Measurements from ENCODE around the gene KDELR1. TPM values are rescaled to one million over a fixed set of nuclear protein-coding genes. Genes with fewer than 3 reads are reported as not detected.
A peak's percentile ranks its signal among the peaks of the same experiment; 100 is the strongest.

KDELR1 gene
- polyA plus RNA-seq, 1 donor = 253 TPM

- 60% methylated on average over 1 of the region's 26 CpGs for WGBS (ENCODE audit: insufficient coverage, low lambda C conversion rate)
- no peaks in the 10 kb centered on the region for H3K27me3 ChIP-seq (ENCODE audit: control insufficient read depth, insufficient read depth, low read length)
- no peaks in the 10 kb centered on the region for H3K9me3 ChIP-seq (ENCODE audit: control insufficient read depth, low read depth, low read length)
- no peaks in the 10 kb centered on the region for H3K36me3 ChIP-seq (ENCODE audit: control insufficient read depth, insufficient read depth, low read length)
- peaks cover 12% of the 10 kb centered on the region for H3K4me1 ChIP-seq (ENCODE audit: control insufficient read depth, insufficient read depth, low read length)
- DNase-seq = peak; percentile 96
- peak overlapping the region; percentile 74 for H3K4me3 ChIP-seq (ENCODE audit: low read length)
- peak overlapping the region; percentile 97 for H3K27ac ChIP-seq (ENCODE audit: low read length)
These were observed 28.4 kb downstream of the KDELR1 start for GRCh38 chr19:48362716-48363499.

- DNase-seq = no peak
- no CpG with 5 or more reads among the region's 3 CpGs for WGBS (ENCODE audit: insufficient coverage, low lambda C conversion rate)
- H3K27me3 ChIP-seq (ENCODE audit: control insufficient read depth, insufficient read depth, low read length) = no peaks in the 10 kb centered on the region
- H3K27ac ChIP-seq (ENCODE audit: low read length) = no peak overlapping the region
- H3K9me3 ChIP-seq (ENCODE audit: control insufficient read depth, low read depth, low read length) = no peaks in the 10 kb centered on the region
- no peak overlapping the region for H3K4me3 ChIP-seq (ENCODE audit: low read length)
- H3K4me1 ChIP-seq (ENCODE audit: control insufficient read depth, insufficient read depth, low read length) = peaks cover 12% of the 10 kb centered on the region
- no peaks in the 10 kb centered on the region for H3K36me3 ChIP-seq (ENCODE audit: control insufficient read depth, insufficient read depth, low read length)
These were observed 29.4 kb downstream of the KDELR1 start for GRCh38 chr19:48361912-48362311.

- no peaks in the 10 kb centered on the region for H3K9me3 ChIP-seq (ENCODE audit: control insufficient read depth, low read depth, low read length)
- peaks cover 6% of the 10 kb centered on the region for H3K4me1 ChIP-seq (ENCODE audit: control insufficient read depth, insufficient read depth, low read length)
- no peaks in the 10 kb centered on the region for H3K27me3 ChIP-seq (ENCODE audit: control insufficient read depth, insufficient read depth, low read length)
- H3K4me3 ChIP-seq (ENCODE audit: low read length) = no peak overlapping the region
- WGBS (ENCODE audit: insufficient coverage, low lambda C conversion rate) = no CpG with 5 or more reads among the region's 5 CpGs
- no peak overlapping the region for H3K27ac ChIP-seq (ENCODE audit: low read length)
- H3K36me3 ChIP-seq (ENCODE audit: control insufficient read depth, insufficient read depth, low read length) = no peaks in the 10 kb centered on the region
- DNase-seq = no peak
These were observed 32.2 kb downstream of the KDELR1 start for GRCh38 chr19:48359123-48359522.

DNA sequence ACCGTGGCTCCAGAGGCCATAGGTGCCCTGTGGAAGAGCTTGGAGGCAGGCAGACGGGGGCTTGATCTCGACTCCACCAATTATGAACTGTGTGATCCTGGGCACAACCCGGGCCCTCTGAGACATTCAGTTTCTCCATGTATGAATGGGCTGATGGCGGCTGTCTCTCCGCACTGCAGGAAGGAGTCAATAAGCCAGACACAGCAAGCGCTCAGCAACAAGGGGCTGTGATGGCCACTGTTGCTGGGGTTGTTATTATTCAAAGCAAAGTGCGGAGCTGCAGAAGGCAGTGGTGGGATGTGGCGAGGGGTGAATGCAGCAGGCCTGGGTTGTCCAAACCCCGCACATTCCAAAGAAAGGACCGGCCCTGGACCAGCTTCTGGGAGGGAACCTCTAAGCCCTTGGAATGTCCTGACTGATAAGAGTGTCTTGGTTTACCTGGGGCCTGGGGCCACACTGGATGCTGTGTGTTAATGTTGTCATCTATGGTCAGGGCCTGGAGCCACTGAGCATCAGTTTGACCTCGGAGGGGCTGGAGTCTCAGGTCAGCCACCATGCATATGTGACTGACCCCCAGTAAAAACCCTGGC is 35.9 kb downstream of the KDELR1 start:
- H3K27ac ChIP-seq (ENCODE audit: low read length) = no peak overlapping the region
- no peak overlapping the region for H3K4me3 ChIP-seq (ENCODE audit: low read length)
- H3K36me3 ChIP-seq (ENCODE audit: control insufficient read depth, insufficient read depth, low read length) = no peaks in the 10 kb centered on the region
- no peaks in the 10 kb centered on the region for H3K9me3 ChIP-seq (ENCODE audit: control insufficient read depth, low read depth, low read length)
- DNase-seq = no peak
- WGBS (ENCODE audit: insufficient coverage, low lambda C conversion rate) = no CpG with 5 or more reads among the region's 12 CpGs
- H3K4me1 ChIP-seq (ENCODE audit: control insufficient read depth, insufficient read depth, low read length) = no peaks in the 10 kb centered on the region
- H3K27me3 ChIP-seq (ENCODE audit: control insufficient read depth, insufficient read depth, low read length) = no peaks in the 10 kb centered on the region

DNA sequence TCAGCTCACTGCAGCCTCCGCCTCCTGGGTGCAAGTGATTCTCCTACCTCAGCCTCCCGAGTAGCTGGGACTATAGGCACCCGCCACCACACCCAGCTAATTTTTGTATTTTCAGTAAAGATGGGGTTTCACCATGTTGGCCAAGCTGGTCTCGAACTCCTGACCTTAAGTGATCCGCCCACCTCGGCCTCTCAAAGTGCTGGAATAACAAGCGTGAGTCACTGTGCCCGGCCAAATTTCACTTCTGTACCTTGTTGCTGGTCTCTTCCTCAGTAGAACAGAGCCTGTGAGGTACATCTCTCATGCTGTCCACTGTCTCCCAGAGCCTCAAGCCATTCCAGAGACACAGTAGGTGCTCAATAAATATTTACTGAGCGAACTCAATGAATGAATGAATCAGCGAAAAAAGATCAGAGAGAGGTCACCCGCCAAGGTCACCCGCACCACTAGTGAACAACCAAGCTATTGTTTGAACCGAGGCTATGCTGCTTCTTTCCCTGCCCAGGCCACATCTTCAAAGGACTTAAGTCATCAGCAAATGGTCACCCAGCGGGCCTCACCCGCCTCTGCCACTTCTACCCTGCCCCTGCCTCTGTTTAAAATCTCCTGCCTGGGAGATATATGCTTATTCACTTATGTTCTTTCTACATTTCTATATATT is 36.9 kb downstream of the KDELR1 start:
- DNase-seq = no peak
- Histone ChIP-seq H3K27me3 (ENCODE audit: control insufficient read depth, insufficient read depth, low read length) (no peaks in the 10 kb centered on the region), H3K36me3 (ENCODE audit: control insufficient read depth, insufficient read depth, low read length) (no peaks in the 10 kb centered on the region), H3K9me3 (ENCODE audit: control insufficient read depth, low read depth, low read length) (no peaks in the 10 kb centered on the region), H3K27ac (ENCODE audit: low read length) (no peak overlapping the region), H3K4me3 (ENCODE audit: low read length) (no peak overlapping the region), H3K4me1 (ENCODE audit: control insufficient read depth, insufficient read depth, low read length) (no peaks in the 10 kb centered on the region)
- WGBS (ENCODE audit: insufficient coverage, low lambda C conversion rate) = 90% methylated on average over 2 of the region's 15 CpGs

- Histone ChIP-seq H3K36me3 (ENCODE audit: control insufficient read depth, insufficient read depth, low read length) (no peaks in the 10 kb centered on the region), H3K4me1 (ENCODE audit: control insufficient read depth, insufficient read depth, low read length) (no peaks in the 10 kb centered on the region), H3K4me3 (ENCODE audit: low read length) (no peak overlapping the region), H3K27ac (ENCODE audit: low read length) (no peak overlapping the region), H3K27me3 (ENCODE audit: control insufficient read depth, insufficient read depth, low read length) (no peaks in the 10 kb centered on the region), H3K9me3 (ENCODE audit: control insufficient read depth, low read depth, low read length) (no peaks in the 10 kb centered on the region)
- no CpG with 5 or more reads among the region's 5 CpGs for WGBS (ENCODE audit: insufficient coverage, low lambda C conversion rate)
- no peak for DNase-seq
These were observed 37.7 kb downstream of the KDELR1 start for GRCh38 chr19:48353677-48354076.

GRCh38 chr19:48351341-48351752 is 40.0 kb downstream of the KDELR1 start:
- no peak overlapping the region for H3K4me3 ChIP-seq (ENCODE audit: low read length)
- 50% methylated on average over 2 of the region's 8 CpGs for WGBS (ENCODE audit: insufficient coverage, low lambda C conversion rate)
- H3K27ac ChIP-seq (ENCODE audit: low read length) = no peak overlapping the region
- peak; percentile 47 to 54 for DNase-seq
- H3K36me3 ChIP-seq (ENCODE audit: control insufficient read depth, insufficient read depth, low read length) = no peaks in the 10 kb centered on the region
- no peaks in the 10 kb centered on the region for H3K4me1 ChIP-seq (ENCODE audit: control insufficient read depth, insufficient read depth, low read length)
- no peaks in the 10 kb centered on the region for H3K9me3 ChIP-seq (ENCODE audit: control insufficient read depth, low read depth, low read length)
- no peaks in the 10 kb centered on the region for H3K27me3 ChIP-seq (ENCODE audit: control insufficient read depth, insufficient read depth, low read length)

GRCh38 chr19:48350856-48351255 is 40.5 kb downstream of the KDELR1 start:
- H3K27ac ChIP-seq (ENCODE audit: low read length) = no peak overlapping the region
- no peak for DNase-seq
- H3K4me1 ChIP-seq (ENCODE audit: control insufficient read depth, insufficient read depth, low read length) = no peaks in the 10 kb centered on the region
- no peaks in the 10 kb centered on the region for H3K9me3 ChIP-seq (ENCODE audit: control insufficient read depth, low read depth, low read length)
- no CpG with 5 or more reads among the region's 5 CpGs for WGBS (ENCODE audit: insufficient coverage, low lambda C conversion rate)
- H3K4me3 ChIP-seq (ENCODE audit: low read length) = no peak overlapping the region
- H3K27me3 ChIP-seq (ENCODE audit: control insufficient read depth, insufficient read depth, low read length) = no peaks in the 10 kb centered on the region
- no peaks in the 10 kb centered on the region for H3K36me3 ChIP-seq (ENCODE audit: control insufficient read depth, insufficient read depth, low read length)

DNA sequence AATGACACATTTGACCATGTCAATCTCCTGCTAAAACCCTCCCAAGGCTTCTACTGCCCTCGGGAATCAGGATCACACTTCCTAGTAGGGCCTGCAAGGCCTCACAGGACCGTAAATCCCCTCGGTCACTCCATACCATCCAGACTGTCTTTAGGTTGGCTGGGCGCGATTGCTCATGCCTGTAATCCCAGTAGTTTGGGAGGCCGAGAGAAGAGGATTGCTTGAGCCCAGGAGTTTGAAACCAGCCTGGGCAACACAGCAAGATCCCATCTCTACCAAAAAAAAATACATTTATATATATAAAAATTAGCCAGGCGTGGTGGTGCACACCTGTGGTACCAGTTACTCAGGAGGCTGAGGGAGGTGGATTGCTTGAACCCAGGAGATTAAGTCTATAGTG is 42.6 kb downstream of the KDELR1 start:
- no peak for DNase-seq
- H3K27me3 ChIP-seq (ENCODE audit: control insufficient read depth, insufficient read depth, low read length) = no peaks in the 10 kb centered on the region
- no peaks in the 10 kb centered on the region for H3K4me1 ChIP-seq (ENCODE audit: control insufficient read depth, insufficient read depth, low read length)
- WGBS (ENCODE audit: insufficient coverage, low lambda C conversion rate) = no CpG with 5 or more reads among the region's 7 CpGs
- H3K27ac ChIP-seq (ENCODE audit: low read length) = no peak overlapping the region
- H3K9me3 ChIP-seq (ENCODE audit: control insufficient read depth, low read depth, low read length) = no peaks in the 10 kb centered on the region
- no peaks in the 10 kb centered on the region for H3K36me3 ChIP-seq (ENCODE audit: control insufficient read depth, insufficient read depth, low read length)
- no peak overlapping the region for H3K4me3 ChIP-seq (ENCODE audit: low read length)

DNA sequence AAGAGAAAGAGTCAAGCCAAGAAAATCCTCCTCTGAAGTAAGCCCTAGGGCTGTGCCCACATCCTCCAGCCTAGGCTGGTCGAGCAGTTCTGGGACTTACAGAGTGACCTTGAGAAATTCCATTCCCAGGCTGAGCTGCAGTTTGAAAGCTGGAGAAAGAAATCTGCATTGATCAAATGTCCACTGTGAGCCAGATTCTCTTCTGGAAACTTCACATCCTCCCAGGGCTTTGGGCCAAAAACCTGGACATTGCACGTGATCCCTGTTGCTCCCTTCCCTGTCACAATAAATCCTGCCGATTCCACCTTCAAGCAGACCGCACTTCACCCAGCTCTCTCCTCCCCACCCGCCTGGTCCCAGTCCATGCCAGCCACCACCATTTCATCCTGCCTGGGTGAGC is 43.3 kb downstream of the KDELR1 start:
- DNase-seq = no peak
- Histone ChIP-seq H3K9me3 (ENCODE audit: control insufficient read depth, low read depth, low read length) (no peaks in the 10 kb centered on the region), H3K27ac (ENCODE audit: low read length) (no peak overlapping the region), H3K4me3 (ENCODE audit: low read length) (no peak overlapping the region), H3K4me1 (ENCODE audit: control insufficient read depth, insufficient read depth, low read length) (no peaks in the 10 kb centered on the region), H3K36me3 (ENCODE audit: control insufficient read depth, insufficient read depth, low read length) (no peaks in the 10 kb centered on the region), H3K27me3 (ENCODE audit: control insufficient read depth, insufficient read depth, low read length) (no peaks in the 10 kb centered on the region)
- WGBS (ENCODE audit: insufficient coverage, low lambda C conversion rate) = 50% methylated on average over 2 of the region's 5 CpGs

Data from large intestine (tissue), 3 donors.